HG02759 (cell line): Measurements from ENCODE around the gene TDRD12.
"Not testable (repeated sequence)": the region's sequence is repeated elsewhere in the genome, so short reads cannot be mapped to it uniquely, and the experiment has no call there.

ENCODE experiments used
- ATAC-seq: cut with Tn5 transposase; IDR thresholded peaks from one replicate; pipeline ENCODE4 v1.9.1; 2021; ENCODE audit warnings: mild to moderate bottlenecking, moderate library complexity; ENCODE audit not compliant: unreplicated experiment

TDRD12 gene

GRCh38 chr19:32824916-32825608 is 105.5 kb downstream of the TDRD12 start:
- ATAC-seq: no peak

- ATAC-seq: no peak
Measured at GRCh38 chr19:32828139-32828538, 108.6 kb downstream of the TDRD12 start.

GRCh38 chr19:32828643-32829344 is 109.2 kb downstream of the TDRD12 start:
- no peak for ATAC-seq

- ATAC-seq: no peak
Measured at GRCh38 chr19:32829345-32829896, 109.9 kb downstream of the TDRD12 start.

- ATAC-seq: no peak
Measured at GRCh38 chr19:32830231-32831014, 110.9 kb downstream of the TDRD12 start.

- no peak for ATAC-seq
Measured at GRCh38 chr19:32831611-32832010, 112.0 kb downstream of the TDRD12 start.

- ATAC-seq: not testable (repeated sequence)
Measured at GRCh38 chr19:32832094-32832493, 112.5 kb downstream of the TDRD12 start.

GRCh38 chr19:32832825-32833224 is 113.3 kb downstream of the TDRD12 start:
- not testable (repeated sequence) for ATAC-seq

- not testable (repeated sequence) for ATAC-seq
Measured at GRCh38 chr19:32833388-32833787, 113.8 kb downstream of the TDRD12 start.

GRCh38 chr19:32837531-32837930 is 118.0 kb downstream of the TDRD12 start:
- ATAC-seq: no peak

- ATAC-seq: no peak
Measured at GRCh38 chr19:32842061-32842460, 122.5 kb downstream of the TDRD12 start.

GRCh38 chr19:32843716-32844245 is 124.2 kb downstream of the TDRD12 start:
- ATAC-seq: no peak

- ATAC-seq: not testable (repeated sequence)
Measured at GRCh38 chr19:32848035-32848434, 128.5 kb downstream of the TDRD12 start.

- ATAC-seq: no peak
Measured at GRCh38 chr19:32852216-32852615, 132.6 kb downstream of the TDRD12 start.

- not testable (repeated sequence) for ATAC-seq
Measured at GRCh38 chr19:32856818-32857217, 137.3 kb downstream of the TDRD12 start.

- ATAC-seq: no peak
Measured at GRCh38 chr19:32857584-32857983, 138.0 kb downstream of the TDRD12 start.

GRCh38 chr19:32858155-32858554 is 138.6 kb downstream of the TDRD12 start:
- no peak for ATAC-seq

- no peak for ATAC-seq
Measured at GRCh38 chr19:32858559-32858958, 139.0 kb downstream of the TDRD12 start.

- ATAC-seq: no peak
Measured at GRCh38 chr19:32859591-32859990, 140.0 kb downstream of the TDRD12 start.

- ATAC-seq: no peak
Measured at GRCh38 chr19:32861596-32861995, 142.0 kb downstream of the TDRD12 start.

GRCh38 chr19:32862173-32862572 is 142.6 kb downstream of the TDRD12 start:
- ATAC-seq: no peak
